Hematopoietic multipotent progenitor cell treated with erythropoietin and hydrocortisone succinate and interleukin-3 and kit ligand, for 15 days (in vitro differentiated cells): ENCODE results near the gene SNX10.

Source experiments
- DNase-seq: peaks from one replicate; pipeline ENCODE4 v3.0.0-alpha.2; 2015; ENCODE audit warnings: low spot score

SNX10 gene

GRCh38 chr7:26369593-26369992 is 77.9 kb downstream of the SNX10 start:
- peak; percentile 74 for DNase-seq

- no peak for DNase-seq
Observed at GRCh38 chr7:26370011-26370410, 78.3 kb downstream of the SNX10 start.

GRCh38 chr7:26372249-26372648 is 80.6 kb downstream of the SNX10 start:
- no peak for DNase-seq

- no peak for DNase-seq
Observed at GRCh38 chr7:26372704-26373103, 81.0 kb downstream of the SNX10 start.

- DNase-seq = no peak
Observed at GRCh38 chr7:26374647-26375373, 83.1 kb downstream of the SNX10 start.

- no peak for DNase-seq
Observed at GRCh38 chr7:26375726-26376174, 84.1 kb downstream of the SNX10 start.

GRCh38 chr7:26376175-26376917 is 84.7 kb downstream of the SNX10 start:
- peak; percentile 21 for DNase-seq

GRCh38 chr7:26378016-26378415 is 86.4 kb downstream of the SNX10 start:
- no peak for DNase-seq

GRCh38 chr7:26379711-26380110 is 88.0 kb downstream of the SNX10 start:
- DNase-seq = no peak

- DNase-seq = no peak
Observed at GRCh38 chr7:26381476-26382353, 90.1 kb downstream of the SNX10 start.

- no peak for DNase-seq
Observed at GRCh38 chr7:26385240-26385639, 93.6 kb downstream of the SNX10 start.

GRCh38 chr7:26387731-26388130 is 96.1 kb downstream of the SNX10 start:
- DNase-seq = no peak

GRCh38 chr7:26388256-26388655 is 96.6 kb downstream of the SNX10 start:
- DNase-seq = no peak

- no peak for DNase-seq
Observed at GRCh38 chr7:26390016-26390415, 98.4 kb downstream of the SNX10 start.

- no peak for DNase-seq
Observed at GRCh38 chr7:26393818-26394217, 102.2 kb downstream of the SNX10 start.

- DNase-seq = no peak
Observed at GRCh38 chr7:26397332-26397731, 105.7 kb downstream of the SNX10 start.

GRCh38 chr7:26397796-26398426 is 106.2 kb downstream of the SNX10 start:
- no peak for DNase-seq

- no peak for DNase-seq
Observed at GRCh38 chr7:26398427-26398755, 106.7 kb downstream of the SNX10 start.

- no peak for DNase-seq
Observed at GRCh38 chr7:26398756-26399509, 107.3 kb downstream of the SNX10 start.

GRCh38 chr7:26399736-26400135 is 108.1 kb downstream of the SNX10 start:
- DNase-seq = no peak

- DNase-seq = no peak
Observed at GRCh38 chr7:26403640-26404039, 112.0 kb downstream of the SNX10 start.
